ENCODE data around the gene SMIM3. TPM values are rescaled to one million over a fixed set of nuclear protein-coding genes. Genes with fewer than 3 reads are reported as not detected.

The SMIM3 gene
- total and polyA plus RNA-seq, 2 of the 13 experiments (the other 11 are each of a cell fraction or from before 2014, with no cell fraction given): 11.6 to 96.7 TPM

- no peak for TF ChIP-seq ATRX (CRISPR knock-in tag; IDR thresholded peaks at IDR 0.05; ENCODE audit: borderline replicate concordance)
- TF ChIP-seq PRDM4 (CRISPR knock-in tag; IDR thresholded peaks at IDR 0.05; ENCODE audit: borderline replicate concordance): no peak
- TF ChIP-seq, protein P1, sequence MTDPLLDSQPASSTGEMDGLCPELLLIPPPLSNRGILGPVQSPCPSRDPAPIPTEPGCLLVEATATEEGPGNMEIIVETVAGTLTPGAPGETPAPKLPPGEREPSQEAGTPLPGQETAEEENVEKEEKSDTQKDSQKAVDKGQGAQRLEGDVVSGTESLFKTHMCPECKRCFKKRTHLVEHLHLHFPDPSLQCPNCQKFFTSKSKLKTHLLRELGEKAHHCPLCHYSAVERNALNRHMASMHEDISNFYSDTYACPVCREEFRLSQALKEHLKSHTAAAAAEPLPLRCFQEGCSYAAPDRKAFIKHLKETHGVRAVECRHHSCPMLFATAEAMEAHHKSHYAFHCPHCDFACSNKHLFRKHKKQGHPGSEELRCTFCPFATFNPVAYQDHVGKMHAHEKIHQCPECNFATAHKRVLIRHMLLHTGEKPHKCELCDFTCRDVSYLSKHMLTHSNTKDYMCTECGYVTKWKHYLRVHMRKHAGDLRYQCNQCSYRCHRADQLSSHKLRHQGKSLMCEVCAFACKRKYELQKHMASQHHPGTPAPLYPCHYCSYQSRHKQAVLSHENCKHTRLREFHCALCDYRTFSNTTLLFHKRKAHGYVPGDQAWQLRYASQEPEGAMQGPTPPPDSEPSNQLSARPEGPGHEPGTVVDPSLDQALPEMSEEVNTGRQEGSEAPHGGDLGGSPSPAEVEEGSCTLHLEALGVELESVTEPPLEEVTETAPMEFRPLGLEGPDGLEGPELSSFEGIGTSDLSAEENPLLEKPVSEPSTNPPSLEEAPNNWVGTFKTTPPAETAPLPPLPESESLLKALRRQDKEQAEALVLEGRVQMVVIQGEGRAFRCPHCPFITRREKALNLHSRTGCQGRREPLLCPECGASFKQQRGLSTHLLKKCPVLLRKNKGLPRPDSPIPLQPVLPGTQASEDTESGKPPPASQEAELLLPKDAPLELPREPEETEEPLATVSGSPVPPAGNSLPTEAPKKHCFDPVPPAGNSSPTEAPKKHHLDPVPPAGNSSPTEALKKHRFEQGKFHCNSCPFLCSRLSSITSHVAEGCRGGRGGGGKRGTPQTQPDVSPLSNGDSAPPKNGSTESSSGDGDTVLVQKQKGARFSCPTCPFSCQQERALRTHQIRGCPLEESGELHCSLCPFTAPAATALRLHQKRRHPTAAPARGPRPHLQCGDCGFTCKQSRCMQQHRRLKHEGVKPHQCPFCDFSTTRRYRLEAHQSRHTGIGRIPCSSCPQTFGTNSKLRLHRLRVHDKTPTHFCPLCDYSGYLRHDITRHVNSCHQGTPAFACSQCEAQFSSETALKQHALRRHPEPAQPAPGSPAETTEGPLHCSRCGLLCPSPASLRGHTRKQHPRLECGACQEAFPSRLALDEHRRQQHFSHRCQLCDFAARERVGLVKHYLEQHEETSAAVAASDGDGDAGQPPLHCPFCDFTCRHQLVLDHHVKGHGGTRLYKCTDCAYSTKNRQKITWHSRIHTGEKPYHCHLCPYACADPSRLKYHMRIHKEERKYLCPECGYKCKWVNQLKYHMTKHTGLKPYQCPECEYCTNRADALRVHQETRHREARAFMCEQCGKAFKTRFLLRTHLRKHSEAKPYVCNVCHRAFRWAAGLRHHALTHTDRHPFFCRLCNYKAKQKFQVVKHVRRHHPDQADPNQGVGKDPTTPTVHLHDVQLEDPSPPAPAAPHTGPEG (CRISPR knock-in tag; IDR thresholded peaks at IDR 0.05): peak; percentile 39; the same call in 1 of the 2 replicates
- TF ChIP-seq ARID2 (CRISPR knock-in tag; IDR thresholded peaks at IDR 0.05; ENCODE audit: borderline replicate concordance): peak; percentile 60; the same call in 1 of the 2 replicates
- peak; percentile 57; the same call in 1 of the 2 replicates for TF ChIP-seq TAF1 (CRISPR knock-in tag; IDR thresholded peaks at IDR 0.05)
- TF ChIP-seq ZNF264 (CRISPR knock-in tag; IDR thresholded peaks at IDR 0.05): peak; percentile 60
- TF ChIP-seq CEBPG (CRISPR knock-in tag; IDR thresholded peaks at IDR 0.05): 0 out of 2 replicates have a peak, but pooled peaks have one; percentile 7
- peak; percentile 57 for TF ChIP-seq ZFX (CRISPR knock-in tag; IDR thresholded peaks at IDR 0.05; ENCODE audit: low read depth)
- 0 out of 2 replicates have a peak, but pooled peaks have one; percentile 5 for TF ChIP-seq ZBTB20 (CRISPR knock-in tag; IDR thresholded peaks at IDR 0.05; ENCODE audit: borderline replicate concordance, low read depth)
- peak; percentile 18; the same call in 1 of the 2 replicates for TF ChIP-seq BORCS8-MEF2B (CRISPR knock-in tag; IDR thresholded peaks at IDR 0.05)
- TF ChIP-seq ZNF563 (CRISPR knock-in tag; IDR thresholded peaks at IDR 0.05): peak; percentile 90
- peak; percentile 58 to 94 for TF ChIP-seq HMGXB4 (CRISPR knock-in tag; IDR thresholded peaks at IDR 0.05; ENCODE audit: borderline replicate concordance in 1 of 2, low read depth in 1 of 2)
- TF ChIP-seq CCDC6 (CRISPR knock-in tag; IDR thresholded peaks at IDR 0.05): 0 out of 2 replicates have a peak, but pooled peaks have one; percentile 28
- peak; percentile 27; the same call in 1 of the 2 replicates for TF ChIP-seq ZBTB14 (CRISPR knock-in tag; IDR thresholded peaks at IDR 0.05)
- TF ChIP-seq POLR2A (IDR thresholded peaks at IDR 0.05; ENCODE audit: insufficient read depth in 1 of 2, low read depth in 2 of 2, low read length in 2 of 2): peak in 1 of 2 experiments; percentile 77; a peak in 2 of 4 replicates
- no peak for TF ChIP-seq MAFF (IDR thresholded peaks at IDR 0.05; ENCODE audit: low read depth, low read length)
- no peak for TF ChIP-seq NFRKB (IDR thresholded peaks at IDR 0.05)
Observed at GRCh38 chr5:150778517-150779396, at the start of gene SMIM3 (continued).

Data from HepG2 (cell line).